ENCODE measurements around the gene FAM163B.

FAM163B gene

DNA sequence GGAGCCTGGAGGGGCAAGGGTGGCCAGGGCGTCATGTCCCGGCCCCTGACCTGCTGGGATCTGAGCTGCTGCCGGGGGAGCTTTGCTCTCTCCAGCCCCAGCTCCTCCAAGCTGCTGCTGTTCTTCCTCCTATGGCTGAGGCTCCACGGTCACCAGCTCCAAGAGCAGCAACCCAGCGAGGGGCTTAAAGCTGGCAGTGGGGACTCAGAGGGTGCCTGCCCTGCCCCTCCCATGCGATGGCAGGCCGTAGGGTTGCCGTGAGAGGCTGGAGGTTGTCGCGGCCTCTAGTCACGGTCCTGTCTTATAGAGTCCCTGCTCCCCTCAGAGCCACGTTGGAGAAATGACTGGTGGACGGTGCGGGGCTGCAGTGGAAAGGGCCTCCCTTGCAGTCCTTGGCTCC is 46.5 kb upstream of the FAM163B start:
- Histone ChIP-seq H3K9me3 (replicated peaks; ENCODE audit: insufficient read depth, low read length) (no peaks in the 10 kb centered on the region), H3K4me1 (ENCODE audit: low read length) (no peaks in the 10 kb centered on the region), H4K20me1 (ENCODE audit: insufficient read depth, low read length) (no peaks in the 10 kb centered on the region), H2AFZ (ENCODE audit: low read length) (no peak overlapping the region), H3K4me2 (ENCODE audit: low read depth, low read length) (no peak overlapping the region), H3F3A (ENCODE audit: insufficient read depth, low read length) (no peaks in the 10 kb centered on the region), H3K27me3 (replicated peaks; ENCODE audit: insufficient read depth, low read length) (peaks cover 94% of the 10 kb centered on the region), H3K4me3 (ENCODE audit: low read length) (no peak overlapping the region), H3K9ac (ENCODE audit: low read length) (no peak overlapping the region), H3K9me2 (replicated peaks; ENCODE audit: insufficient read depth, low read length) (no peaks in the 10 kb centered on the region), H3K27ac (ENCODE audit: low read length) (no peak overlapping the region), H3K79me2 (ENCODE audit: low read length) (no peaks in the 10 kb centered on the region), H3K36me3 (replicated peaks; ENCODE audit: insufficient read depth, low read length) (no peaks in the 10 kb centered on the region)
- DNase-seq = no peak
- TF ChIP-seq EZH2phosphoT487 (IDR thresholded peaks at IDR 0.05; ENCODE audit: low read length) (no peak), EZH2 (optimal IDR thresholded peaks at IDR 0.05; ENCODE audit: low read depth, low read length) (no peak)
- TF ChIP-seq, protein P1, sequence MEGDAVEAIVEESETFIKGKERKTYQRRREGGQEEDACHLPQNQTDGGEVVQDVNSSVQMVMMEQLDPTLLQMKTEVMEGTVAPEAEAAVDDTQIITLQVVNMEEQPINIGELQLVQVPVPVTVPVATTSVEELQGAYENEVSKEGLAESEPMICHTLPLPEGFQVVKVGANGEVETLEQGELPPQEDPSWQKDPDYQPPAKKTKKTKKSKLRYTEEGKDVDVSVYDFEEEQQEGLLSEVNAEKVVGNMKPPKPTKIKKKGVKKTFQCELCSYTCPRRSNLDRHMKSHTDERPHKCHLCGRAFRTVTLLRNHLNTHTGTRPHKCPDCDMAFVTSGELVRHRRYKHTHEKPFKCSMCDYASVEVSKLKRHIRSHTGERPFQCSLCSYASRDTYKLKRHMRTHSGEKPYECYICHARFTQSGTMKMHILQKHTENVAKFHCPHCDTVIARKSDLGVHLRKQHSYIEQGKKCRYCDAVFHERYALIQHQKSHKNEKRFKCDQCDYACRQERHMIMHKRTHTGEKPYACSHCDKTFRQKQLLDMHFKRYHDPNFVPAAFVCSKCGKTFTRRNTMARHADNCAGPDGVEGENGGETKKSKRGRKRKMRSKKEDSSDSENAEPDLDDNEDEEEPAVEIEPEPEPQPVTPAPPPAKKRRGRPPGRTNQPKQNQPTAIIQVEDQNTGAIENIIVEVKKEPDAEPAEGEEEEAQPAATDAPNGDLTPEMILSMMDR (IDR thresholded peaks at IDR 0.05; ENCODE audit: low read length) = no peak

DNA sequence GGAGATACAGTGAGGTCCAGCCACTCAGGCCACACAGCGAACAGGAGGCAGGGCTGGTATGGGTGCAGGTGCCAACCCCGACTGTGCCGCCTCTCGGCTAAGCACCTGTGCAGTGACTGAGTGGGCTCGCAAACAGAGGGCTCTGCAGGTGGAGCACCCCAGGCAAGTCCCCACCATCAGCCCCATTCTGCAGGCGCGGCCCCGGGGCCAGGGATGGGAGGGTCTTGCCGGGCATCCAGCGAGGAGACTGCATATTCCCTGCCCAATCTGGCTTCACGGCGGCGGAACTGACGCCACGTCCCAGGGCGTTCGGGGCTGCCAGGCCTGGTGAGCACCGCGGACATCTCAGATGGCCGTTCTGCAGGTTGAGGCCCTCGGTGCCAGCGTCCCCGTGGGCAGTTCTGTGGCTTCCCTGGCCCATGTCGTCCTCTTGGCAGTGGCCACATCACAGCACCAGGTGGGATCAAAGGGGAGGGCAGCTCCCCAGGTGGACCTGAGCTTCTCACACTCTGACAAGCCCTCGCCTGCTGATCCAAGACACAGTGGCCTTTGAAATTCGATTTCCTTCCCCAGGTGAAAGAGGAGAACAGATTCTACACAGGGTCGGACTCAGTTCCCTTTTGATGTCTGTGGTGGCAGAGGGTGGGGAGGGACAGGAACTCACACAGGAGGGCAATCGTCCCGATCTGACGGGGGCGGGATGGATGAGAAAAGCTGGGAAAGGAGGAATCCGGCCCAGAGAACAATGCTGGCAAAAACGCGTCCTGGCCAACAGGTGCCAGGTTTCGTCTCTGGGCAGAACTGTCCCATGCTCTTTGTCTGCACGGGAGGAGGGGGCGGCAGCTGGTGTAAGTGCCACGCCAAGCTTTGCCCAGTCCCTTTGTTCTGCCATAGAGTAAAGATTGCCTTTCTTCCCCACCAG is 45.8 kb upstream of the FAM163B start:
- no peak overlapping the region for H3K4me3 ChIP-seq (ENCODE audit: low read length)
- H3K36me3 ChIP-seq (replicated peaks; ENCODE audit: insufficient read depth, low read length) = no peaks in the 10 kb centered on the region
- no peak; the same call in 1 of the 2 replicates for TF ChIP-seq EZH2phosphoT487 (IDR thresholded peaks at IDR 0.05; ENCODE audit: low read length)
- TF ChIP-seq, protein P1 (IDR thresholded peaks at IDR 0.05; ENCODE audit: low read length) = no peak
- no peak for TF ChIP-seq EZH2 (optimal IDR thresholded peaks at IDR 0.05; ENCODE audit: low read depth, low read length)
- no peaks in the 10 kb centered on the region for H4K20me1 ChIP-seq (ENCODE audit: insufficient read depth, low read length)
- H3K27ac ChIP-seq (ENCODE audit: low read length) = no peak overlapping the region
- H3K27me3 ChIP-seq (replicated peaks; ENCODE audit: insufficient read depth, low read length) = peaks cover 91% of the 10 kb centered on the region
- H3K9ac ChIP-seq (ENCODE audit: low read length) = no peak overlapping the region
- no peaks in the 10 kb centered on the region for H3K9me3 ChIP-seq (replicated peaks; ENCODE audit: insufficient read depth, low read length)
- no peak for DNase-seq
- no peaks in the 10 kb centered on the region for H3F3A ChIP-seq (ENCODE audit: insufficient read depth, low read length)
- no peak overlapping the region for H3K4me2 ChIP-seq (ENCODE audit: low read depth, low read length)
- H3K4me1 ChIP-seq (ENCODE audit: low read length) = no peaks in the 10 kb centered on the region
- no peak overlapping the region for H2AFZ ChIP-seq (ENCODE audit: low read length)
- H3K79me2 ChIP-seq (ENCODE audit: low read length) = no peaks in the 10 kb centered on the region
- H3K9me2 ChIP-seq (replicated peaks; ENCODE audit: insufficient read depth, low read length) = no peaks in the 10 kb centered on the region

DNA sequence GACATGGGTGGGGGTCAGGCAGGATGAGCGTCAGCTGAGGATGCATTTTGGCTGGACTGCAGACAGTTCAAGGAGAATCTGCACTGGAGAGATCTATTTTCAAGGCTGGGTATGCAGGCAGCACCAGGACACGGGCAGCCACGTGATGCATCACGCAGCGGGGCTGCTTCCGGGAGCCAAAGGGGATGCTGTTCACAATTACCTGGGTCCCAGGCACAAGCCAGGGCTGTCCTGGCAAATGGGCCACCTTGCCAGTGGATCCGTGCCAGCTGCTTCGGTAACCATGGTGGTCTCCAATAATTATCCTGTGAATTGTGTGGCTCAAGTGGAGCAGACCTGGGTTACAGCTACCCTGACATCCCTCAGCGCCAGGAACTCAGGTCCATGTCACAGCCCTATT is 44.4 kb upstream of the FAM163B start:
- no peak overlapping the region for H2AFZ ChIP-seq (ENCODE audit: low read length)
- no peak overlapping the region for H3K4me2 ChIP-seq (ENCODE audit: low read depth, low read length)
- H4K20me1 ChIP-seq (ENCODE audit: insufficient read depth, low read length) = no peaks in the 10 kb centered on the region
- H3K9me3 ChIP-seq (replicated peaks; ENCODE audit: insufficient read depth, low read length) = no peaks in the 10 kb centered on the region
- no peaks in the 10 kb centered on the region for H3K36me3 ChIP-seq (replicated peaks; ENCODE audit: insufficient read depth, low read length)
- DNase-seq = no peak
- H3F3A ChIP-seq (ENCODE audit: insufficient read depth, low read length) = no peaks in the 10 kb centered on the region
- H3K27me3 ChIP-seq (replicated peaks; ENCODE audit: insufficient read depth, low read length) = peaks cover 91% of the 10 kb centered on the region
- no peak for TF ChIP-seq EZH2phosphoT487 (IDR thresholded peaks at IDR 0.05; ENCODE audit: low read length)
- TF ChIP-seq, protein P1 (IDR thresholded peaks at IDR 0.05; ENCODE audit: low read length) = no peak
- TF ChIP-seq EZH2 (optimal IDR thresholded peaks at IDR 0.05; ENCODE audit: low read depth, low read length) = no peak
- no peaks in the 10 kb centered on the region for H3K4me1 ChIP-seq (ENCODE audit: low read length)
- no peak overlapping the region for H3K4me3 ChIP-seq (ENCODE audit: low read length)
- no peaks in the 10 kb centered on the region for H3K79me2 ChIP-seq (ENCODE audit: low read length)
- no peaks in the 10 kb centered on the region for H3K9me2 ChIP-seq (replicated peaks; ENCODE audit: insufficient read depth, low read length)
- no peak overlapping the region for H3K27ac ChIP-seq (ENCODE audit: low read length)
- H3K9ac ChIP-seq (ENCODE audit: low read length) = no peak overlapping the region

All from MM.1S (cell line).